GM18498 (cell line): ENCODE results near the gene NSMCE1.

ENCODE experiments used
- ATAC-seq: cut with Tn5 transposase; IDR thresholded peaks from one replicate; pipeline ENCODE4 v1.9.1; 2021; ENCODE audit warnings: mild to moderate bottlenecking, moderate library complexity; ENCODE audit not compliant: unreplicated experiment

Gene NSMCE1

DNA sequence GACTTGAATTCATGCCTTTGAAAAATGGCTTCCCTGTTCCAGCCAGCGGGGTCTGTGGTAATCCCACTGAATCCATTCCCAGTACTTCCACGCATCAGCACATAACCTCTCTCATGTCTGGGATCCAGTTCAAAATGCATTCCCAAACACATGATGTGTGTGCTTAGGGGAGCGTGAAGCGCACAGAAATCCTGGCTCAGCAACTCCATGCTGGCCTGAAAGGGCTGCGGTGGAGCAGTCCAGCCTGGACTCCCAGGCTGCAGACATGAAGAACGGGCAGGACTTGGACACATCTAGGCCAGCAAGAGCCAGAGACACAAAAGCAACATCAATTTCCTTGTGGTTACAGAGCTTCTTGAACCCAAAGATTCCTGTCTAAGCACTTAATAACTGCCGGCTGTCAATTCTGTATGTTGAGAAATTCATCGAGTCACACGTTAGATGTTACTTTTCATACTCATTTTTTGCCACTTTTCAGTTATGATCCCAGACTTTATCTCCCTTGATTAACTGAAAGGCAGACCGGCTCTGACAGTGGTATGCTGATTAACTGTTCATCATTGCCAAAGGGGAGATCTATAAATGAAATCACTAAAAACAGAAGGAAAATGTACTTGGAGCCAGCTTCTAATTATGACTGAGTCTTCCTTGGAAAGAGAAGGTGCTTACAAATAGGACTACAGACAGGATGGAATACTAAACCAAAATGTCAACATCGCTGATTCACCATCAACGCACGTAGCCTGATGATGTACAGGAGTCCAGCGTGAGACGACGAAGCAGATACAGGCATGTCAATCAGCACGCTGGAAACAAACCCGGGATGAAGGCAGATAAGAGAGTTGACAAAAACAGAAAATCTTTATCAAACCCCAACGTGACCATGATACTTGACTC, 23.0 kb downstream of the NSMCE1 start:
- ATAC-seq, result no peak

DNA sequence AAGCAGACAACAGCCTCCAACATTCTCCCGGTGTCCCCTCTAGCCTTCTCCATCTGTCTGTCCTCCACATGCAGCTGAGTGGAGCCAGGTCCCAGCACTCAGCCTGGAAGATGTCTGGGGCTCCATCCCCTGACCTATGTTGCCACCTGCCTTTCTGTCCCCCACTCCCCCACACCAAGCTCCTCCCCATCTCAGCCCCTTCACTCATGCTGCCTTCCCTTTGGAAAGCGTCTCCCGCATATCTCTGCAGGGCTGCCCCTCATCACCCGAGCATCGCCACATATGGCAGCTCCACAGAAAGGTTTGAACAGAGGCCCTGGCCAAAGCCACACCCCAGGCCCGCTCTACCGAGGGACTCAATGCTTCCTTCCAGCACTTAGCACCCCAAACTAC, 24.2 kb downstream of the NSMCE1 start:
- ATAC-seq, result no peak

DNA sequence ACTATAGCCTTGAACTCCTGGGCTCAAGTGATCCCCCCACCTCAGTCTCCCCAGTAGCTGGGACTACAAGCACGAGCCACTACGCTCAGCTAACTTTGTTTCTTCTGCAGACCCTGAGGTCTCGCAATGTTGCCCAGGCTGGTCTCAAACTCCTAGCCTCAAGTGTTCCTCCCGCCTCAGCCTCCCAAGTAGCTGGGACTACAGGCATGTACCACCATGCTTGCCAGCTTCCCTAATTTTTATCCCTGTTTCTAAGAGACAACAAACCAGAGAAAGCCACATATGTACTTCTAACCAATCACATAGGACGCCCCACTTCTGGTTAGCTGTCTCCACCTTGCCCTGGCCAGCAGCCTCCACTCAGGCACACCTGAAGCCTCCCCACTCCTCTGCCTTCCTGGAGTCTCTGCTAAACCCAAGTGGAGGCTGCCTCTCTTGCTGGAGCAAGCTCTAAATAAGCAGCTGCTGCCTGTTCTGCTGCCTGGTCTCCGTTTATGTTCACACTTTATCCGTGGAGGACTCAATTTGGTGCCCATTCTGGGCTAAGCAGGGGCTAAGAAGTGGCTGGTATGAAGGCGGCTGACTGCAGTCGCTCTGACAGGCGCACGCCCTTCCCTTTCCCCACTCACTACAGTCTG, 24.7 kb downstream of the NSMCE1 start:
- no peak for ATAC-seq

DNA sequence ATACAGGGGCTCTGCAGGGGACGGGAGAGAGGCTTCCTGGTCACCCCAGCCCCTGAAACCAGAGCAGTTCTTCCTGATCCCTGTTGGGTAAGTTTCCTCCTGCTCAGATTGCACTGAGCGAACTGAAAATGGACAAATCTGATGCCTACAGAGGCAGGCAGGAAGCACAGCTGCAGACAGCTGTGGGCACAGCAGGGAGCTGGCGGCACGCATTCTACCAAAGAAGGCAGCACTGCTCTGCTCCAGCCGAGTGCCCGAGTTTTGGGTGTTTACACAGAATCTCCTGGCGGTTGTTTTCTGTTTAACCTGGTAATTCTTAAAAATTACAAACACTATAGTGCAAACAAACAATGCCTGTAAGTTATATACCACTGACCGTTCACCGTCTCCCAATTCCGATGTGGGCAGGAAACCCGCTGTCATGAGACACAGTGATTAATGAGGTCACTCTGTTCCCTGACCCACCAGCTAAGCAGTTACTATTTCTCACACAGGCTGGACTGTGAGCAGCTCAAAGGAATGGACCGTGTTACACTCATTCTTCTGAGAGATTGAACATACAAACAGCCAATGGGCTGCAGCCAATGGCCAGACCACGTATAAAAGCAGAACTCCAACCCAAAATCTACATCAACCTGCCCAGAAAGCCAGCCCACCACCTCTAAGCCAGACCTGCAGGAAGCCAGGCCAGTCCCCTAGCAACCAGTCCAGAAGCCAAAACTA, 25.5 kb downstream of the NSMCE1 start:
- no peak for ATAC-seq

DNA sequence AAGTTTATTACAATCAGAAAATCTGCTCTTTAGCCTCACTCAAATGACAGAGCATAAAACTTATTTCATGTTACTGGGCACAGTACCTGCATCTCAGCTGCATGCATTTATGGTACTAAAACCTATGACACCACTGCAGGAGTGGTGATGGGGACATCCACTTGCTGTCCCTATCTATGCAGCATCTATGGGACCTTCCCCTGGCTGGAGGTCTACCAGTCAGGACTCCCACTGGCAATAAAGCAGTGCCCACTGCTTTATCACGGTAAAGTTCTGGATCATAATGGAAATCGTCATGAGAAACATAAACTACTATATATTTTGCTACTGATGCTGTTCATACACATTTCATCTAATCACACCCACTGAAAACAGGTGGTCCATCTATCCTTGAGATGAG, 26.2 kb downstream of the NSMCE1 start:
- no peak for ATAC-seq

DNA sequence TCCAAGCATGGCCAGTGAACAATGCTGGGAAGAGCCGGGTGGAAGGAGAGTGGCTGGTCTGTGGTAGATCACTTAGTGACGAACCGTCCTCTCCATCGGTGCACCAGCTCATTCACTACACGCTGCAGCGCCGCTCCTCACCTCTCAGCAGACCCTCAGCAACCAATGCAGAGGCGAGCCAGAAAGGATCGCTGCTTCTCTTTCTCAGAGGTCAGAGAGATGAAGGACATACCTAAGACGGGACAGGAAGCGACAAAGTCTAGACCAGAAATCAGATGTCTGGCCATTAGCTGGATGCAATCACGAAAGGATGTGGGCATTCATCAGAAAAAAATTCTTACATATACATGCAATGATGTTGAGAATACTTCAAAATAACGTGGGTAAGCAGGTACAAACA, 26.9 kb downstream of the NSMCE1 start:
- no peak for ATAC-seq

DNA sequence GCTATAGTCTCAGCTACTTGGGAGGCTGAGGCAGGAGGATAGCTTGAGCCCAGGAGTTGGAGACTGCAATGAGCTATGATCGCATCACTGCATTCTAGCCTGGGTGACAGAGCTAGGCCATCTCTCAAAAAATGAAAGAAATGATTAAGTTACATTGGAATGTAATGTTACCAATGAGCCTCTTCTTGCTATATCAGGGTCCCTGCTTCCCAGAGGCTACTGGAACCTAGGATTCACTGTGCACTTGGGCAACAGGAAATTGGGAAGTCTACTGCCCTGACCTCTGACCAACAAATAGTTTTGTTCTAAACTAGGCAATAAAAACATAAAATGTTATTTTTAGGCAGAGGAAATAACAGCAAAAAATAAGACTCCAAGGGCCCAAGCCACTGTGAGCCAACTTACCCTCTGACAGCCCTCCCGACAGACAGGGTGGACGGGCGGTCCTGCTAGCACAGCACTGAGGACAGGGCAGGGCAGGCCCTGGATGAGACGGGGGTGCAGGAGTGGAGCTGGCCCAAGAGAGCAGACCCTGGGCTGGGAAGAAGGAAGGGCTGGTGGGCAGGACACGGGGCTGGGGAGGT, 27.5 kb downstream of the NSMCE1 start:
- ATAC-seq, result no peak

DNA sequence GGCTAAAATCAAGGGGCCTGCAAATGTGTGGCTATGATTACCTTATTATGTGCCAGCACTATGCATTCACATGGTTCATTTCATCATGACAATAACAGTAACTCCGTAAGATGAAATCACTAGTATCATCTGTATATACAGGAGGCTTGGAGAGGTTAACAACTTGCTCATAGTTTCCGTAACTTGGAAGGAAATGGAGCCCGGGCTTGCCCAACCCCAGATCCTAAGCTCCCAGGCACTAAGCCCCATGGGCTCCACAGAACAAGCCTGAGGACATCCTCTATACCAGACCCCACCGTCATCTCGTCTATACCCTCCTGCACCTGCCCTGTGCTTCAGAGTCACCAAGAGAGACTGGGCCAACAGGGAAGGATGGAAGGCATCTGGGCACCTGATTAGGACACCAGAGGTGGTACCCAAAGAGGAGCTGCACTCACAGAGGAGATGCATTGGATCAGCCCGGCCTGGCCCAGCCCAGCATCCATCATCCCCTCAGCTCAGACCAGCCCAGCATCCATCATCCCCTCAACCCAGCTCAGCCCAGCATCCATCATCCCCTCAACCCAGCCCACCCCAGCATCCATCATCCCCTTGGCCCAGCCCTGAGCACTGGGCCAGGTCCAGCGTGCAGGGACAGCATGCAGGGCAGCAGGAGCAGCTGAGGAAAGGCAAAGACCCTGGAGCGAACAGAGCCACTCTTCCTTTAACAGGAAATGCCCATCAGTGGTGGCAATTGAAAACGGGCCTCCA, 28.5 kb downstream of the NSMCE1 start:
- no peak for ATAC-seq

DNA sequence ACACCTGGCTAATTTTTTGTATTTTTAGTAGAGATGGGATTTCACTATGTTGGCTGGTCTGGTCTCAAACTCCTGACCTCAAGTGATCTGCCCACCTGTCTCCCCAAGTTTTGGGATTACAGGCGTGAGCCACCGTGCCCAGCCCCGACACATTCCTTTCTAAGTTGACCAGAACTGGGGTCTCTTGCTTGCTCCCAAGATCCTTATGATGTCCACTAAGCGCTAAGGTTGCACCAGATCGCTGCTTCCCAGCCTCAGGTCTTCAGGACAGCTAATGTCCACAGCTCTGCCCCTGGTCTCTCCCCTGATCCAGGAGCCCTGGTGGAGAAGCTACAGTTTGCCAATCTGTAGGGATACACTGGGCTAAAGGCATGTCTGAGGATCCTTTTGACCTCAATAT, 29.5 kb downstream of the NSMCE1 start:
- no peak for ATAC-seq

DNA sequence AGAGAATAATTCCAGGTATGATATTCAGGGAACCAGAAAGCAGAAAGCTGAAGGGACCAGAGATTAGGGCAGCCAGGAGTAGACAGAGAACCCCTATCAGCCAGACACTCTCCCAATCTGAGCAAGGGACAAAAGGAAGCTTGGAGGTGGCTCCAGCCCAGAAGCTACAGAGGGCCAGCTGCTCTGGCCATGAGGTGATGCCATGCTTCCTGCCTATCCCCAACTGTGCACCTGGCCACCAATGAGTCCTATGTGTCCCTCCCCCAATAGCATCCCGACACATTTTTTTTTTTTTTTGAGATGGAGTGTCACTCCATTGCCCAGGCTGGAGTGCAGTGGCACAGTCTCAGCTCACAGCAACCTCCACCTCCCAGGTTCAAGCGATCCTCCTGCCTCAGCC, 30.0 kb downstream of the NSMCE1 start:
- ATAC-seq, result no peak

DNA sequence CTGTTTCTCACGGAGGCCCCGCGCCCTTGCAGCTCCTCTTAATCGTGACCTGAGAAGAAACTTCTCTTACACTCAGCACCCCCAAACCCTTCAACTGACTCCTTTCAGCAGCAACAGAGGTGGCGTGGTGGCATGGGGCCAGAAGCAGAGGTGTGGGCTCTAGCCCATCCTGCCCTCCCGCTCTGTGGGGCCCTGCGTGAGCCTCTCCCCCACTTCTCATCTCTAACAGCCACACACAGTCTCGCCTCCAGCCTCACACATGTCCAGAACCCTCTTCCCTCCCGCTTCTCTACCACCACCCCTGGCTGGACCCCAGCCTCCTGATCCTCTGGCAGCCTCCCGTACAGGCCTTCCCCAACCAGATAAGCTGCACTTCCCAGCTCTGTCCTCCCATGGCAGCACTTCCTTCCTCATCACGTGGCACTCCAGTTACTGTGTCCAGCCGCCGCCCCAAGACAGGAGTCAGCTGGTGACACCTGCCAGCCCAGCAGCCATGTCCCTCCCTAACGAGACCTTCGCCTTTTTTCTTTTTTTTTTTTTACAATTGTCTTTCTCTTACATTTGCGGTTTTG, 30.5 kb downstream of the NSMCE1 start:
- peak; percentile 32 for ATAC-seq

DNA sequence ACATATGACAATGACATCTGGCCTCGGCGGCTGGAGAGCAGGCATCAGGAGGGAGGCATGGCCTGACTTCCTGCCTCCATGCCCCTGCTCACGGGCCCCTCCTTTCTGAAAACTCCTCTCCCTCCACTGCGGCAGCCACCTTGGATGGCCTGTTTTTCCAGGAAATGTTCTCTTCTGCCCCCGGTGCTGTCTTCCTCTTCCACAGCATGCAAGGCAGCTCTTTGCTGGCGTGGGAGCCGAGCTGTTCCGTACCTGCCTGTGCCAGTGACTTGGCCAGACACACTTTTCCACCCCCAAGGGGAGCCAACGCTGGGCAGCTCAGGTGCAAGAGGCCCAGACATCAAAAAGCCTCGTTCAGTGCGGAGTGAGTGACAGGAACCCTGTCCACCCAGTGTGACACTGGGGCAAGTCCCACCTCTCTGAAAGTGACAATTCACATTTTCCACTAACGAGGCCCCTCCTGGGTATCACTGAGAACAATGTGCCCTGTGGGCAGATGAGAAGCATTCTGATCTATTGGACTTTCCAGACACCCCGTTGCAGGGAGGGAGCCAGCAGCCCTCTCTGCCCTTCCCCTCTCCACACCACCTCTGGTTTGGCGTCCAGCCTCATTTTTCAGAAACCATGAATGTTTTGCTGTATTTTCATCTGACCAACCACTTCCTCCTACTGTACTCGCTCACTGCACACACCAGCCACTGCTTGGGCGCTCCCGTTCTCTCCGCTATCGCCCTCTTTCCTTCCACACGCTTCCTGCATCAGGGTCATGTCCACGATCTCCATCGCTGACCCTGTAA, 31.2 kb downstream of the NSMCE1 start:
- peak; percentile 83 for ATAC-seq

DNA sequence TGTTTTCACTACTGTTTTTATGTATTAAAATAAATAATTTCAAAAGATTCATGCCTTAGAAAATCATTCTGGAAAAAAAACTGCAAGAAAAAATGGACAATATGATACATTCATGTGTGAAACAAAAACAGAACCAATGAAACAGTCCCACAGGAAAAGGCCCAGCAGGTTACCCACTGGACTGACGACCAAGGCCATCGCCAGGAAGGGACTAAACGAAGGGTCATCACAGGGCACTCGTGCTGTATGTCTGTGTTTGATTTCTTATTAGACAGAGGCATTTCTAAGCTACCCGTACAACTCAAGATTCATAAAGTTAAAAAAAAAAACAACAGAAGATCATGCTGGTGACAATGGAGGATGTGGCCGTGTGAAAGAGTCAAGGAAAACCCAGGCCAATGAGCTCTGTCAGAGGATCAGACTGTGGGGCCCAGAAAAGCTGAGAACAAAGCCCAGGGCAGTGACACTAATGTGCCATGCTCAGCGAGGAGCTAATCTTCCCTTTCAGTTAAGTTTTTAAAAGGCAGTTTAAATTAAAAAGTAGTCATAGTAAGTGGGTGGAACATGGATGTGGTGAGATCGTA, 31.8 kb downstream of the NSMCE1 start:
- ATAC-seq, result no peak

DNA sequence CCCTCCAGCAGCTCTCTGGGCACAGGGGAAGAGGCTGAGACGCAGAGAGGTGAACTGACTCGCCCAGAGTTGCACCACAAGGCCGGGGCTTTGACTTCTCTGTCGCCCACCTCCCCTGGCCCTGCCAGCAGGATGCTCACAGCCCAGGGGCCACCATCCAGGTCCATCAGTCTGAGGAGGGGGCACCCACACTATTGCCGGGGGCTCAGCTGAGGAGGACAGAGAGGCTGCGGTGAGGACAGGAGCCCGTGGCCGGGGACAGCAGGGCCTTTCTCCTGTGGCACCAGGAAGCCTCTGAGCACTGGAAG, 32.7 kb downstream of the NSMCE1 start:
- ATAC-seq, result no peak

DNA sequence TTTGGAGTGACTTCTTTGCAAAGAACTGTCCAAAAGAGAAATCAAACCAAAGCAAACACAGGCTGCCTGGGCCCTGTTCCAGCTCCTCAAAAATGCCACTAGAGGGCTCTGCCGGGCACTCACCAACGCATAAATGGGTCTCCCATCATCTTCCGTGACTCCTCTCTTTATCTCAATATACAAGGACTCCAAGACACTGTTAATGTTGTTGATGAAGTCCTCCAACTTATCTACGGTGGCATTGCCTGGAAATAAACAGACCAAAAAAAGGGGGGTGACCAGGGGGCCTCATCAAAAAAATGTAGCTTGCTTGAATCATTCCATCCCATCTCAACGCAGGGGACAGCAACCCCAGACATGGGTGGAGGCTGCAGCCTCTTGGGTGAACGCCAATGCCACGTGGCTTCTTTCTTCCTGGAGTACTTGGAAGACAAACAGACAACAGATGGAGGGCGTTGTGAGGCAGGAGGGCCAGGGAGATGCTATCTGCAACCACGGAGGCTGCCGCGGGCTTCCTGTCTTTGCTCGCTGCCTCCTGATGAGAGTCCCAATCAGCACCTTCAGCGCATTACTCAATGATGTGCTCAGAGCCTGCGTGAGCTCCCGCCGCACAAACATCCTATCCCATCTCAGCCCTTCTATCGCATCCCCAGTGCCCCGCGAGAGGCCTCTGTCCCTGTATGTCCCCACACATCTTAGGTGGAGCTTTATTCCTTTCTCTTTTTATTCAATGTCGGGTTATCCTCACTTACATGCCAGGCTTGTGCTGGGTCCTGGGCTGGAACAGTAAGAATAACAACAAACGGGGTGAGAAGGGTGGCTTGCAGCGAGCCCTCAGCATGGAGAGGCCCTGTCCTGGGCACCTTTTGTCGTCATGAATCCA, 33.3 kb downstream of the NSMCE1 start:
- no peak for ATAC-seq

DNA sequence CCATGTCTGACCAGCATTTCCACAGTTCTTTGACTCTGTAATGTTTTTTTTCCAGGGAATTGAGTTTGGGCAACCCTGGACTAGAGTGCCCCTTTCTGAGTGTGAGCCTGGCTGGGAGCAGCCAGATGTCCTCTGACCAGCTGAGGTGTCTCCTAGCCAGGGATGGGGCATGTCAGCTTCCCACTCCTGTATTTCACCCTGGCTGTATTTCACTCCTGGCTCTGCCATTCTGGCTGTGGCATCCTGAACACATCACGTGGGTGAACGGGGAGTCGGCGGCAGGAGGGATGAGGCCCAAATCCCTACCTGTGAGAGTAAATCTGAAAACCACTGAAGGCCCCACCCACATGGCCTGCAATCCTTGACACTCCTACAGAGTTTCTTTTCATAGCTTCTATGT, 34.0 kb downstream of the NSMCE1 start:
- no peak for ATAC-seq

DNA sequence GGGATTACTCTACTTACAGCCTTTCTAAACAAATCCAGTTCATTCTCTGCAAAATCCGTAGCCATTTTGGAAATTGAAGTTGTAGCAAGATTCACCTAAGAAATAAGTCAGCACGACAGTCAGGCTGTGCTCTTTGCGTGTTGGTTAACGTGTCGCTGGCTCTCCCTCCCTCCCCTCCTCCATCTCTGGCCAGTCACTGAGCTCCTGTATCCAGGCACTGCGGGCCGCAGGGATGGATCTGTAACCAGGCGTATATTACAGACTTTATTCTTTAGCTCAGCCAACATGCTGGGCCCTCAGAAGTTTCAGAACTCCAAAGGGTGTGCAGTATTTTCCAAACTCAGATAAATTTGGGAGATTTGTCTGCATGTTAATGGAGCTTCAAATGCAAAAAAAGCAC, 34.4 kb downstream of the NSMCE1 start:
- ATAC-seq, result no peak

DNA sequence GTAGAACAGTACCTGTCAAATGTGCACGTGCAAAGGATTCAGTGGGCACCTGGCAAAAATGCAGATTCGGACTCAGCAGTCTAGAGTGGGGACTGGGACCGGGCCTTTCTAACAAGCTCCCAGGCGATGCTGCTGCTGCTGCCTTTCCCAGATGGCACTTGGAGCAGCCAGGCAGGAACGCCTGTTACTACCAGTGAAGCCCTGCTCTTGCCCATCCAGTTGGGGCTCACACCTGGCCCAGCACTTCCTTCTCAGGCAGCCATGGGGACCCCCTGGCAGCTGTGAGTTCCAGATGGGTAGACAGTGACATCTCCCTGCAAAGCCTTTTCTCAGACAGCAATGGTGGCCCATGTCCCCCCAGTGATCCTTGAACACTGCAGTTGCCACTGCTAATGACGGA, 34.8 kb downstream of the NSMCE1 start:
- no peak for ATAC-seq
